Esophagus squamous epithelium (tissue), 4 donors: ENCODE data around the gene ARHGEF1.

Experiments
- POLR2A ChIP-seq, 4 donors: fragments of 450-650 bp; IDR thresholded peaks; one replicate each; pipeline ENCODE4 v1.6.1; 2017; ENCODE audit warnings: antibody characterized with exemption in 4 of 4, mild to moderate bottlenecking in 4 of 4, moderate library complexity in 3 of 4
- TF ChIP-seq, protein P1 (sequence below), 6 experiments: fragments of 450-650 bp in 4 of 6; fragments of 200-600 bp in 2 of 6; sonication (generic) in 2 of 6; IDR thresholded peaks; one replicate each; pipeline ENCODE4 v1.5.1; 2016 to 2019; ENCODE audit warnings: antibody characterized with exemption in 6 of 6, mild to moderate bottlenecking in 4 of 6, moderate library complexity in 4 of 6

DNA sequence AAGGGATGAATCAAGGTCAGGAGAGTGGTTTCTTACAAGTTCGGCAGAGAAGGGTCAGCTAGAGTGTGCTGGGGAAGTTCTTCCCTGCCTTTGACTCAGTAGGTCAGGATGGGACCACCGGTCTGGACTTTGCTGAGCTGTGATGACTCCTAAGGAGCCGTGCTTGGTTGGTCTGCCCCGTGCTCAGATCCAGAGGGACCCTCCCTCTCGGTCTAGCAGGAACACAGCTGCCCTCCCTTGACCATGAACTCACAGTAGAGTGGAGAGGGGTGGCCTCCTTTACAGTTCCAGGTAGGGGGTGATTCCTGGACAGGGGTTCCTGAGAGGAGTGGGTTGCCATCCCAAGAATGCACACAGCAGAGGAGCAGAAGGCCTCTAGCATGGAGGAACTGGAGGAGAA, 18.6 kb upstream of the ARHGEF1 start:
- TF ChIP-seq POLR2A (IDR thresholded peaks at IDR 0.05): no peak
- TF ChIP-seq, protein P1, sequence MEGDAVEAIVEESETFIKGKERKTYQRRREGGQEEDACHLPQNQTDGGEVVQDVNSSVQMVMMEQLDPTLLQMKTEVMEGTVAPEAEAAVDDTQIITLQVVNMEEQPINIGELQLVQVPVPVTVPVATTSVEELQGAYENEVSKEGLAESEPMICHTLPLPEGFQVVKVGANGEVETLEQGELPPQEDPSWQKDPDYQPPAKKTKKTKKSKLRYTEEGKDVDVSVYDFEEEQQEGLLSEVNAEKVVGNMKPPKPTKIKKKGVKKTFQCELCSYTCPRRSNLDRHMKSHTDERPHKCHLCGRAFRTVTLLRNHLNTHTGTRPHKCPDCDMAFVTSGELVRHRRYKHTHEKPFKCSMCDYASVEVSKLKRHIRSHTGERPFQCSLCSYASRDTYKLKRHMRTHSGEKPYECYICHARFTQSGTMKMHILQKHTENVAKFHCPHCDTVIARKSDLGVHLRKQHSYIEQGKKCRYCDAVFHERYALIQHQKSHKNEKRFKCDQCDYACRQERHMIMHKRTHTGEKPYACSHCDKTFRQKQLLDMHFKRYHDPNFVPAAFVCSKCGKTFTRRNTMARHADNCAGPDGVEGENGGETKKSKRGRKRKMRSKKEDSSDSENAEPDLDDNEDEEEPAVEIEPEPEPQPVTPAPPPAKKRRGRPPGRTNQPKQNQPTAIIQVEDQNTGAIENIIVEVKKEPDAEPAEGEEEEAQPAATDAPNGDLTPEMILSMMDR (IDR thresholded peaks at IDR 0.05): no peak
